HG03039 (cell line): ENCODE measurements around the gene THUMPD3.

Source experiments
- ATAC-seq: cut with Tn5 transposase; IDR thresholded peaks from one replicate; pipeline ENCODE4 v1.9.1; 2021; ENCODE audit warnings: mild to moderate bottlenecking, moderate library complexity; ENCODE audit not compliant: unreplicated experiment

The THUMPD3 gene, protein sequence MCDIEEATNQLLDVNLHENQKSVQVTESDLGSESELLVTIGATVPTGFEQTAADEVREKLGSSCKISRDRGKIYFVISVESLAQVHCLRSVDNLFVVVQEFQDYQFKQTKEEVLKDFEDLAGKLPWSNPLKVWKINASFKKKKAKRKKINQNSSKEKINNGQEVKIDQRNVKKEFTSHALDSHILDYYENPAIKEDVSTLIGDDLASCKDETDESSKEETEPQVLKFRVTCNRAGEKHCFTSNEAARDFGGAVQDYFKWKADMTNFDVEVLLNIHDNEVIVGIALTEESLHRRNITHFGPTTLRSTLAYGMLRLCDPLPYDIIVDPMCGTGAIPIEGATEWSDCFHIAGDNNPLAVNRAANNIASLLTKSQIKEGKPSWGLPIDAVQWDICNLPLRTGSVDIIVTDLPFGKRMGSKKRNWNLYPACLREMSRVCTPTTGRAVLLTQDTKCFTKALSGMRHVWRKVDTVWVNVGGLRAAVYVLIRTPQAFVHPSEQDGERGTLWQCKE

DNA sequence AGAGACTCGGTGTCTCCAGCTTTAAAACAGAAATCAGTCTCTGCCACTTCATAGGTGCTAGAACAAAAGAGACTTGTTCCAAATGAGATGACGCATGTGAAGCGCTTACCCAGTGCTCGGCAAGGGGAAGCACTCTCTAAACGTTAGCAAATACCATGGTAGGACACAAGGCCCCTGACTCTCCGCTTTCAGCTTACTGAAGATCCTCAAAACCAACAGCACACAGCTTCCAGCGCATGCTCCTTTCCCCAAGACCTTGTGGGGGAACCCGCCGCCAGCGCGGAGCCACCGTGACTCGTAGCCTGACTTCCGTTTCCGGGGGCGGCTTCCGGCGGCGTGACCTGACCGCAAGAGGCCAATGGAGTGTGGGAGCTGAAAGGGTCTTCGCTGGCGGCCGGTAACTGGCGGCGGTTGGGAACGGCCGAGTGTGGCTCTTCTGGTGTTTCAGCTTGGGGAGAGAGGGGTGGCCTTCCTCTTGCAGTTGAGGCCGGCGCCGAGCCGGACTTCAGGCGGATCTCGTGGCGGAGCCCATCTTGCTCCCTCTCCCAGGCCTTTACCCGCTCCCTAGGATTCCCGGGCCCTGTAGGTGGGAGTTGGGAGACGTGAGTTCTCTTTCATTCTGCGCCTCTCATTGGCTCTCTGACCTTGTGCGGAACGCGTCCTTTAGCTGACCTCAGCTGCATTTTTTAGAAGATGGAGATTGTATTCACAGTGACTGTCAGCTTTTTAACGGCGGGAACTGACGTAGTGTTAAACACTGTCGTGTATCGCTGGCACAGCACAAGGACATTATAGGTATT is at the start of gene THUMPD3:
Gene THUMPD3, plus strand, starts transcription at position 324 of the 800 bp plus-strand sequence. CDS start 2,015 bp downstream, outside the sequence.
- peak; percentile 96 for ATAC-seq

DNA sequence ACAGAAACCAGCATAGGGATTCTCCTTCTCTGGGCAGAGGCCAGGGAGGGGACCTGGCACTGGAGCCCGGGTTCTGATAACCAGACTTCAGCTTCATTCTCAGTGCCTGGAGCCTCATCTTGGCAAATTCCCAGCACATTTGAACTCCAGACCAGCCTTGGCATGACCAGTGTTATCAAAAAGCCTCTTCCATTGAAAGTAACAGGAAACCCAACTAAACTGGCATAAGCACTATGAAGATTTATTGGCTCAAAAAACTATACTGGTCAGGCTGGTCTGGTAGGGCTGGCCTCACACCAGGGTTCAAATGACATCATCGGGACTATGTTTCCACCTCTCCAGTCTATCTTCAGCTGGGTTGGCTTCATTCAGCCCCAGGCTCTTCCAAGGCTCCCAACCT is 48.1 kb upstream of the THUMPD3 start:
- ATAC-seq, result no peak

DNA sequence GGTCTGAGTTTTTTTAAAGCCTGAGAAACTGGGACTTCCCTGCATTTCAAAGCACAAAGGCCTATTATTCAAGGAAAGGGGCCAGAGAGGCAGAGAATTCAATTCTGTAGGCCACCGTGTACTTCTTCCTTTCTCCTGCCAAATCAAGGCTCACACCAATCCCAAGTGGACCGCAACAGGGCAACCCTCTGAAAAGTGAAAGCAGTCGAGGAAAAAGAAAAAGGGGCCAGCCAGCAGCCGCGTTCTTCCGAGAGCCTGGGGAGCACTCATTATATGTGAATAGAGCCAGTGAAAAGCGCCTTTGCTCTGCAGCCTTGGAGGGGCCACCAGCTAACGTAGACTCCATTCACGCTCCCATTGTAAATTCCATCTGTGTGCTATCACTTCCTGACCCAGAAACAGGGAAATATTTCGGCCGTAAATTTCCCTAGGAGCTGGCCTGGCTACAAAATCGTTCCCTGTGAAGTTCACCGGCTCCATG is 45.9 kb upstream of the THUMPD3 start:
- ATAC-seq, result no peak

DNA sequence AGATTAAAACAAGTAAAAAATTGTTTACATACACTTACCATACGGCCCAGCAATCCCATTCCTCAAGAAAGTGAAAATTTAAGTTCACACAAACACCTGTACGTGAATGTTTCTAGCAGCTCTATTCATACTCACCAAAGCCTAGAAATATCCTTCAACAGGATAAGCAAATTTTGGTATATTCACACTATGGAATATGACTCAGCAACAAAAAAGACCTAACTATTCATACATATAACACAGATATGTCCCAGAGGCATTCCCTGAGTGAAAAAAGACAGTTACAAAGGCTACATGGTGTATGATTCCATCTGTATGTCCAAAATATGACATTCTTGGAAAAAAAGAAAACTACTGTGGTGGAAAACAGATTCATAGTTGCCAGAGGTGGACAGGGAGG is 40.1 kb upstream of the THUMPD3 start:
- no peak for ATAC-seq

DNA sequence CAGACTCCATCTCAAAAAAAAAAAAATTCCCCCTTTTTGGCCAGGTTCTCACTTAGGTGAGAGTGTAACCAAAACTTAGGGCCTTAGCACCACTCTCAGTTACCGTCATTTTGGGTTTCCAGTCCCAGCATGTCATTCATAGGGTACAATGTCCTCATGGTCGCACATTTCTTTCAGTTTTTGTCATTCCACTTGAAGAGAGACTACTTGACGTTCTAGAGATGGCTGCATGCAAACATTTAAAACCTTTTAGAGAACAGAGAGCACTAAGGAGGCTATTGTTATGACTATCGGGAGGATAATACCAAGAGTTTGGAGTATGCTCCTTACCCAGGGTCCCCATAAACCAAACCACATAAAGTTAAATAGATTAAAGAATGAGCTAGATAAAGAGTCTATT is 37.9 kb upstream of the THUMPD3 start:
- no peak for ATAC-seq

DNA sequence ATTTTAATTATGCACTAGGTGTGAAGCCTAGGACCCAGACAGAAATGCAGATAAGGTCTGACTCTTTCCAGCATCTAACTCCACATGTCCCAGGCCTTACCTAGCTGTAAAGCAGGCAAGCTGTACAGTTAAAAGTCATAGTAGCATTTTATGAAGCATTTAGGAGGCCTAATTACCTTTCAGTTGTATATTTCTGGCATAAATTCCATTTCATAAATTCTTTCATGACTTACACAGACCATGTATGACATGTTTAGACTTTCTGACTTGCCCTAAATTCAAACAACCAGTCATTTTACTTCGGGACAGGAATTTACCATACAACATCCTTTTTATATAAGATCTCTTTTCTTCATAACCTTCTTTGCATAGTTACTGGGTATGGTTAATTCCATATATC is 35.3 kb upstream of the THUMPD3 start:
- ATAC-seq, result no peak

DNA sequence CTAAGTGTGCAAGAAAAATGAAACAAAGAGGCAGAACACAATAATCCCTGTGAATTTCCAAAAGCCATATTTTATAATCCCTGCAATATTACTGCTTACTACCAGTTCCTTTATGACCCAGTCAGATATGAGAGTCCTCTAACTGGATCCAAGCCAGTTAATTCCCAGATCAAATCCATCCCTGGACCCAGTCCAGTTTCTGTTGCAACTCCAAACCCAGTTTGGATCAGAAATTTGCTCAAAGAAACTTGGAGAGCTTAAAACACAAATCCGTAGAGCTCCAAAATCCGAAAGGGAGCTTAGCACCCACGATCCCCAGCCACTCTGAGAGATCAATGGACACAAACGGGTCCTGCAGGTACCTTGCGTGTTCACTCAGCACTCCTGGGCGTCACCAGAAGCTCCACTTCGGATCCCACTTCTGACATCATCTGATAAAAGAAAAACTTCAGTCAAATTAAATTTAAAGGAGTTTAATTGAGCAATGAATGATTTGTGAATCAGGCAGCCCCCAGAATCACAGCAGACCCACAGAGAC is 32.6 kb upstream of the THUMPD3 start:
- ATAC-seq, result no peak

DNA sequence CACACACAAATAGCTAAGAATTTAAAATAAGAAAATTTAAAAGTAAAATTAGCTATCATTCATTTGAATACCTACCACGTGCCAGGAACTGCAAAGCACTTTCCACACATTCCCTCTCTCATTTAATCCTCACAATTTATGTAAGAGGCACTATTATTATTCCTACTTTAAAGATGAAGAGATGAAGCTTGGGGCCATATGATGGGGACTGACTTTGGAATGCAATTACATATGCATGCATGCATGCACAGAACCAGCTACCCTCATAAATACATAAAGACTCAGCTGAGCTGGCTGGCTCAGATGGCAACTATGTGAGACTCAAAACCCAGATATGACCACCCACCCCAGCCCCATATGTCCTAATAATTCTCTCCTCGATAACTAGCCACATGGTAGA is 31.7 kb upstream of the THUMPD3 start:
- no peak for ATAC-seq

DNA sequence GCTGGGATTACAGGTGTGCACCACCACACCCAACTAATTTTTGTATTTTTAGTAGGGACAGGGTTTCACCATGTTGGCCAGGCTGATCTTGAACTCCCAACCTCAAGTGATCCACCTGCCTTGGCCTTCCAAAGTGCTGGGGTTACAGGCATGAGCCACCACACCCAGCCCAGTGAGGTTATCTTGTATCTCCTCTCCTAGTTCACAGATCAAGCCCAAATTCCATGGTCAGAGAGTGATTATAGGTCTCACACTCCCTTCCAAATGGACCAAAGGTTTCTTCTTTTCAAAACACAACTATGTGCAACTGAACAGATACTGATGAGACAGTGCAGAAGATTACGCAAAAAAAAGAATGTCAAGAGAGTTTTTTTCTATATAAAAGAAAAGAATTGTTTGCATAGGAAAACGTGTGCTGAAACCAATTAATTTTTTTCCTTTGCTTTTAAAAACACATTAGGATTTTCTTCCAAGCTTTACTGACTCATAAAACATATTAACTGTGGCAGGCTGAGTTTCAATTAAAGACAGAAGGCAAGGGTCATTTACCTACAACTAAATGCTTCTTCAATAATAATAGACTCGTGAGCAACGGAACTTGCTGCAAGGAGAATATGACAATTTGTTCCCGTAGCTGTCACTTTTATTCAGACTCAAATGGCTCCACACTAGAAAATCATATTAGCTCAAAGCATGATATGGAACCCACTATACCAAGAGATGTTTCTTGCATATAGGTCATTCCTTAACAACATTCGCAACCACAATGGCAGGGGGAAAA is 30.4 kb upstream of the THUMPD3 start:
- no peak for ATAC-seq

DNA sequence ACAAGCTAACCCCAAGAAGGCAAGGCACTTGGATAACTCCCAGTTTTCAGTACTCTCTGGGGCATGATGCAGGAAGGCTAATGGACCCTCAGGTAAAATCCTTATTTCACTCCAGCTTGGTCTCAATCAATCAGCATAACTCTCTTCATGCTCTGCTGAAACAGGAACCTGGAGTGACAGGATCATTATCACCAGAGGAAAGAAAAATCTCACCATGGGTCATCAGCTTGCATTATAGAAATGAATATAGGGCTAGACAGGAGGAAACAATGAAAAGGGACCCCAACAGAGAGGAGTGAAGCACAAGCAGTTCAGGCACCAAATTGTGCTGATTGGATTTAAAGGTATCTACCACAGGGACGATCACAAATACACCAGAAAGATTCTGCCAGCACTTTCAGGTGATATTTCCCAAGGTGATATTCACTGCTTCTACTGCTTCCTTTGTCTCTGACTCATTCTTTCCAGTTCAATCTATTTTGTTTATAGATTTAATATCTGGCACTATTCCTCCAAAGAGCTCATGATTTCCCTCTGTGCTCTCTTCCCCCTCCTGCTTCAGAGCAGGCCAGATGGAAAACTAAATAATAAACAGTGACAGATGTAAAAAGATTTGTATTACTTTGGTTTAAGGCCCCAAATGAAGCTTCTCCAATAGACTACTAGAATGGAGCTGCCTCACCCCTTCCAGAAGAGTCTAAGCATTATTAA is 22.9 kb upstream of the THUMPD3 start:
- no peak for ATAC-seq

DNA sequence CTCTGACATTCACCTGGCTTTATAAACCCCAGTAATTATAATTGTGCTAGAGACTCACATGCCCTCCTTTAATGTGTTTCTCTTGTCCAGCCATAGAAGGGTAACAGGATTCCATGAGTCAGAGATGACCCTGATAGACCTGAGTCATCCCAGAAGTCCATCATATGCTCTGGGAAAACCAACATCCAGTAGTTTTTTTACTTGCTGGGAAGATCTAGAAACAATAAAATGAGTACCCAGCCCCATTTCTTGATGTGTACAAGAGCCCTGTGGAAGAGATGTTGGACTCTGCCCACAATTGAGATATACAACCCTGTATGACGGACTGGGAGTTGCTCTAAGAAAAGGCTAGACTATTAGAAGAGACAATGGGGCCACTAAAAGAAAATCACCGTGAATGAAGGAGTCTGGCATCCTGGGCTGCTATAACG is 22.4 kb upstream of the THUMPD3 start:
- no peak for ATAC-seq

DNA sequence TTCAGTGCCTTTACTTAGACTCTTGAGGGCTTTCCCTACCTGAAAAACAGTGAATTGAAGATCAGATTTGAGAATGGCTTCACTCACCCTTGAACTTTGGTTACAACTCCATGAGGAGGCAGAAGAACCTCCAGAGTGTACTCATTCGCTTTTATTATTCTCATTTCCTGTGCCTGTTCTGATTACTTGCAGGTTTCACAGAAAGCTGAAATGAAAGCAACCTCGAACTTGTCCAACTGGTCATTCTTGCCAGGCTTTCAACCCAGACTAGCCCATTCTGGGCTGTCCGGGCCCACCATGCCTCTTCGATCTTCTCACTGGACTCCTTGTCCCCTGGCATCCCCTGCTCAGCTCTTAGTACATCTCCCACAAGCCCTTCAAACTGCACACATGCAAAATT is 20.2 kb upstream of the THUMPD3 start:
- ATAC-seq, result no peak

DNA sequence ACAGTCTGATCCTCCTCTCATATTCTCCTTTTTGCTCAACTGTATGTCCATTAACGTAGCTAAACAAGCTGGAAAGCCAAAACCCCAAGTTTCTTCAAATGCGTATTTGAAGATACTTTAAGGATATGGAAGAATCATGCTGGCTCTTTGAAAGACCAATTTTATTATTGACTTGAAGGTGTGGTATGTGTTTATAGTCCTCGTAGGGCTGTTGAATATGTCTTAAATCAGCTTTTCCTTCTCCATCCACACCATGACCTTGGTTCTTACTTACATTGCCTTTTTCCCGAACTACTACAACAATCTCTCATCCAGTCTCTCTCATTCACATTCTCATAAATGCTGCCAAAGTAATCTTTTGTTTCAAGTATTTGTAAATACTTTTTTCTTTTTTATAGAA is 19.7 kb upstream of the THUMPD3 start:
- no peak for ATAC-seq

DNA sequence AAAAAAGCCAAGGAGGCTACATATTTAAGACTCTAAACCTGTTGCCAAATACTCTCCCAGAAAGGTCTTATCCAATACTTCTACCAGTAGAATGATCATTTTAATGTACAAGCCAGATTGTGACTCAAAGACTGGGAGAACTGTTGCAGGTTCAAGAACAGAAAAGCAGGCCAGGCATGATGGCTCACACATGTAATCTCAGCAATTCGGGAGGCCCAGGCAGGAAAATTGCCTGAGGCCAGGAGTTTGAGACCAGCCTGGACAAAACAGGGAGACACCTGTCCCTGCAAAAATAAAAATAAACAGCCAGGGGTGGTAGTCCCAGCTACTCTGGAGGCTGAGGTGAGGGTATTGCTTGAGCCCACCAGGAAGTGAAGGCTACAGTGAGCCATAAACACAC is 17.8 kb upstream of the THUMPD3 start:
- no peak for ATAC-seq

DNA sequence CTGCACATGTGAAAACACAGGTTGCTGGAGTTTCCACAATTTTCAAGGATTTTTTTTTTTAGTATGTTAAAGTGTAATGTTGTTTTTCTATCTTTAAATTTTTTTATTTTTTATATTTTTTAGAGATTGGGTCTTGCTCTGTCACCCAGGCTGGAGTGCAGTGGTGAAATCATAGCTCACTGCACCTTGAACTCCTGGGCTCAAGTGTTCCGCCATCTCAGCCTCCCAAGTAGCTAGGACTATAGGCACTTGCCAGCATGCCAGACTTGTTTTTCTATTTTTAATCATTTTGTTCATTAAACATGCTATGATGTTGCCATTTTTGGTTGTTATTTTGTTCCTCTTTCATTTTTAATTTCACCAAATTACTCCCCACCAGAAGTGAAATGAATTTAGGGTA is 16.7 kb upstream of the THUMPD3 start:
- no peak for ATAC-seq

DNA sequence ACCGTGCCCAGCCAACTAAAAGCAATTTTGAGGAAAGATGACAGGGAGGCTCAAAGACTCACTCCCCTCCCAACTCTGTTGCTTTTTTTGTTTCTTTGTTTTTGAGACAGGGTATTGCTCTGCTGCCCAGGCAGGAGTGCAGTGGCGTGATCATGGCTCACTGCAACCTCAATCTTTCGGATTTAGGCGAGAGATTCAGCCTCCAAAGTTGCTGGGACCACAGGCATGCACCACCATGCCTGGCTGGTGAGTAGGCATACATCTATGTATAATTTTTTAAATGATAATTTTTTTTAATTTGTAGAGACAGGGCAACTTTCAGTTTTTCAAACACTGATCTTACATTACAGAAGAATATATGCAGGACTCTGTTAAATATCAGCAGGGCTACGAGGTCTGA is 15.8 kb upstream of the THUMPD3 start:
- ATAC-seq, result no peak

DNA sequence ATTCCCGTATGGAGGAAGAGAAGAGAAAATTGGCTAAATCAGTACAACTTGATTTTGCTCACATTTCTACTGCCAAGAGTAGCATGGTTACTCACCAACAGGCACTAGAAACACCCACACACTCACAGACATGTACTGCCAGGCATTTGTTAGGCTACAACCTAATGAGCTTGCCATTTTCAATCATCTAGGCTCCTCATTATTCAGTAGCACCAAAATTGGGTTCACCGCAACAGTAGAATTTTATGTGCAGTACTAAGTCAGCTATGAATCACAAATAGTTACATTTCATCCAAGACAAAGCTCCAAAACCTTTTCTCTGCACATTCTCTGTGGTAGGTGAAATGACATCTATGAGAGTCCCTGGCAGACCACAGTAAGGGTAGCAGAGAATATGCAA is 15.0 kb upstream of the THUMPD3 start:
- ATAC-seq, result no peak

DNA sequence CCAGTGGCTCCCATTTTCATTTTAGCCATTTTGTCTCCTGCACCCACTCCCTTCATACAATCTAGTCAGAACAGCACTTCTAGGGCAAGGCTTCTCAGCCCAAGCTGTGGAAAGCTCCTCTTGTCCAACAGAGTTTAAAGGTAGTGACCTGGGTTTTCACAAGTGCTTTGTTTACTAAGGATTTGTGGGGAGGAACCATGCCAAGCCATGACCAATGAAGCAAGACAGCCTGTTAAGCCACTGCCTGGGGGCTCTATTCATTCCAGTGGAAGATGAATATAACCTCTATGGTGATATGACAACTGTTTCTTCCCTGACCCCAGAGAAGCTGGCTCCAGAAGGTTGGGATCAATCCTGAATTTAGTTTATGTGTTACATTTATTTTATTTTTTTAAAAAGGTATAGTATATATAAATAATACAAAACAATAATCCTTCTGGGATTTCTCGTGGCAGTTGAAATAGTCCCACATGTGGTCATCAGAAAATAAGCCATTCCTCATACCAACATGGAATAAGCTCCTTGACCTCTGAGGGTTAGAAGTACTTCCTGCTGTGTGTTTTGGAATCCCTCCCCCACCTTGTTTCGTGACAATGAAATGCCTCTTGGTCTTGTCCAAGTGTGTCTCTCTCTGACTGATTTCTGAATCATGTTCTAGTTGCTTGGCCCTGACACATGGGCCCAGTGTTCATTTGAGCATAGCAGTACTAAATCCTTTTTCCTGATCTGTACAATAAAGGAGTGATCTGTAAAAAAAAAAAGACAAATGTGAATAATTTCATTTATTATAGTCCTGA is 13.3 kb upstream of the THUMPD3 start:
- ATAC-seq, result no peak

DNA sequence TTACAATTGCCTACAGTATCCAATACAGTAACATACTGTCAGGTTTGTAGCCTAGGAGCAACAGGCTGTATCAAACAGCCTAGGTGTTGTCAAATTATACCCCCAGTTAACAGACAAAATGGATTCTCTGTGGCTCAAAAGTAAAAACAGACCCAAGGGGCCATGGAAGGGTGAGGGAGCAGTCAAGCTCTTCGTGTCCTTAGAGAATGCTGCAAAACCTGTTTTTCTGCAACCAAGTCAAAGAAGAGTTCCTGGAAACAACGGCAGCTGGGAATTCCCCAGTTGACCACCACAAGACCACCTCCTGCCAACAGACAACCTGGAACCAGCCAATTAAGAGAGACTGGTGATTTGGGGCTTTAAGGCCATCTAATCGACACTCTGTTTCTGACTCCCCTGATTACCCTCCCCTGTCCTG is 11.1 kb upstream of the THUMPD3 start:
- no peak for ATAC-seq
